ENCODE measurements around the gene IFT57. TPM values are rescaled to one million over a fixed set of nuclear protein-coding genes. Genes with fewer than 3 reads are reported as not detected.

Gene IFT57
- total RNA-seq, 1 donor from 2014 or later = 63.8 TPM

GRCh38 chr3:108228286-108228685, 6.1 kb upstream of the IFT57 start:
- Mint-ChIP-seq H3K4me3 (ENCODE audit: low read depth) (no peak overlapping the region), H3K9me3 (ENCODE audit: low read depth) (no peaks in the 10 kb centered on the region), H3K27ac (no peak overlapping the region), H3K36me3 (ENCODE audit: insufficient read depth) (no peaks in the 10 kb centered on the region), H3K4me1 (ENCODE audit: low read depth) (peaks cover 2% of the 10 kb centered on the region), H3K27me3 (peaks cover 2% of the 10 kb centered on the region)
- no peak for TF ChIP-seq CTCF (IDR thresholded peaks at IDR 0.05; ENCODE audit: unreplicated experiment)
- no peak for DNase-seq (ENCODE audit: low spot score, unreplicated experiment)

GRCh38 chr3:108227131-108227530, 4.9 kb upstream of the IFT57 start:
- Mint-ChIP-seq H3K27me3 (peaks cover 2% of the 10 kb centered on the region), H3K36me3 (ENCODE audit: insufficient read depth) (no peaks in the 10 kb centered on the region), H3K27ac (no peak overlapping the region), H3K9me3 (ENCODE audit: low read depth) (no peaks in the 10 kb centered on the region), H3K4me3 (ENCODE audit: low read depth) (no peak overlapping the region), H3K4me1 (ENCODE audit: low read depth) (peaks cover 11% of the 10 kb centered on the region)
- no peak for TF ChIP-seq CTCF (IDR thresholded peaks at IDR 0.05; ENCODE audit: unreplicated experiment)
- no peak for DNase-seq (ENCODE audit: low spot score, unreplicated experiment)

- H3K27me3 Mint-ChIP-seq = peaks cover 2% of the 10 kb centered on the region
- H3K27ac Mint-ChIP-seq = no peak overlapping the region
- H3K4me3 Mint-ChIP-seq (ENCODE audit: low read depth) = no peak overlapping the region
- peaks cover 27% of the 10 kb centered on the region for H3K4me1 Mint-ChIP-seq (ENCODE audit: low read depth)
- DNase-seq (ENCODE audit: low spot score, unreplicated experiment) = no peak
- no peaks in the 10 kb centered on the region for H3K36me3 Mint-ChIP-seq (ENCODE audit: insufficient read depth)
- TF ChIP-seq CTCF (IDR thresholded peaks at IDR 0.05; ENCODE audit: unreplicated experiment) = no peak
- no peaks in the 10 kb centered on the region for H3K9me3 Mint-ChIP-seq (ENCODE audit: low read depth)
Observed at GRCh38 chr3:108225221-108225620, 3.0 kb upstream of the IFT57 start.

- Mint-ChIP-seq H3K9me3 (ENCODE audit: low read depth) (no peaks in the 10 kb centered on the region), H3K4me3 (ENCODE audit: low read depth) (no peak overlapping the region), H3K36me3 (ENCODE audit: insufficient read depth) (no peaks in the 10 kb centered on the region), H3K4me1 (ENCODE audit: low read depth) (peaks cover 34% of the 10 kb centered on the region), H3K27ac (no peak overlapping the region), H3K27me3 (peaks cover 2% of the 10 kb centered on the region)
- TF ChIP-seq CTCF (IDR thresholded peaks at IDR 0.05; ENCODE audit: unreplicated experiment) = no peak
- no peak for DNase-seq (ENCODE audit: low spot score, unreplicated experiment)
Observed at GRCh38 chr3:108223928-108224327, 1.7 kb upstream of the IFT57 start.

GRCh38 chr3:108222853-108223565, 785 bp upstream of the IFT57 start:
- no peak for DNase-seq (ENCODE audit: low spot score, unreplicated experiment)
- TF ChIP-seq CTCF (IDR thresholded peaks at IDR 0.05; ENCODE audit: unreplicated experiment) = no peak
- Mint-ChIP-seq H3K4me3 (ENCODE audit: low read depth) (peak overlapping the region; percentile 99), H3K4me1 (ENCODE audit: low read depth) (peaks cover 34% of the 10 kb centered on the region), H3K36me3 (ENCODE audit: insufficient read depth) (peaks cover under 1% of the 10 kb centered on the region), H3K9me3 (ENCODE audit: low read depth) (no peaks in the 10 kb centered on the region), H3K27me3 (peaks cover 2% of the 10 kb centered on the region), H3K27ac (peak overlapping the region; percentile 100)
